HG03175 (cell line): ENCODE data around the gene DHPS.
"Not testable (repeated sequence)": the region's sequence is repeated elsewhere in the genome, so short reads cannot be mapped to it uniquely, and the experiment has no call there.

Experiments used
- ATAC-seq: cut with Tn5 transposase; IDR thresholded peaks from one replicate; pipeline ENCODE4 v1.9.1; 2021; ENCODE audit warnings: mild to moderate bottlenecking, moderate library complexity; ENCODE audit not compliant: unreplicated experiment

Gene DHPS

DNA sequence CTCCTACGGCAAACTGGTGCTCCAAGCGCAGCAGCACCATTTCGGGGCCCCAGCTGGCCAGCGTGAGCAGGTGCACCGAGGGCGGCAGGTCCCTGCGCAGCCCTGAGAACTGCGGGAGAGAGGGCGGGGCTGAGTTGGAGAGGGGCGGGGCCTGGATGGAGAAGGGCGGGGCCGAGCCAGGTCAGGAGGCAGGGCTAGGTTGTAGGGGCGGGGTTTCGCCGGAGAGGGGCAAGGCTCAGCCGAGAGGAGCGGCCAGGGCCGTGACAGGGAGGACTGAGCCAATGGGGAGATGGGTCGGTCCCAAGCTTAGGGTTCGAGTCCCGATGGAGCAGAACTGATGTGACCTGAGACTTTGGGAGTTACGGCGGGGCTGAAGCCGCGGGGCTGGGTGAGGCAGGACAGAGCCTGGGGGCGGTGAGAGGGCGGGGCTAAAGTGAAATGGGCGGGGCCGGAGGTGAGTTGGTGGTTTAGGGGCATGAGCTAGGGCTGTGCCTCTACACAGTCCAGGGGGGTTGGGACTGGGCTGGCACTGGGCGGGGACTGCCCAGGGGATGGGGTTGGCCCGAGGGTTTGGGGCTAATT lies 34.1 kb downstream of the DHPS start:
- ATAC-seq, result no peak

- ATAC-seq, result no peak
These were observed 34.6 kb downstream of the DHPS start for GRCh38 chr19:12647047-12647446.

- no peak for ATAC-seq
These were observed 35.1 kb downstream of the DHPS start for GRCh38 chr19:12646551-12646950.

DNA sequence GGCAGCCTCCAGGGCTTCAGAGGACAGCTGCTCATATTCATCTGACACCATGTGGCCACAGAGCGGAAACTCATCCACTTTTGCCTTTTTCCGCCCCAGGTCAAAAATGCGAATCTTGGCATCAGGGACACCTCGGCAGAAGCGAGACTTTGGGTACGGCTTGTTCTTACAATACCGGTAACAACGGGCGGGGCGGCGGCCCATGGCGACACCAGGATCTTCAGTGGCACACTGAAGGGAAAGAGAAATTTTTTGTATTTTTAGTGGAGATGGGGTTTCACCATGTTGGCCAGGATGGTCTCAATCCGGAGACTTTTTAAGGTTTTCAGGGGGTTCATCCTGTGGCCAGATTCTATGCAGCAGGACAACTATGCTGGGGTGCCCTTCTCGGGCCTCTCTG lies 38.0 kb downstream of the DHPS start:
- not testable (repeated sequence) for ATAC-seq

DNA sequence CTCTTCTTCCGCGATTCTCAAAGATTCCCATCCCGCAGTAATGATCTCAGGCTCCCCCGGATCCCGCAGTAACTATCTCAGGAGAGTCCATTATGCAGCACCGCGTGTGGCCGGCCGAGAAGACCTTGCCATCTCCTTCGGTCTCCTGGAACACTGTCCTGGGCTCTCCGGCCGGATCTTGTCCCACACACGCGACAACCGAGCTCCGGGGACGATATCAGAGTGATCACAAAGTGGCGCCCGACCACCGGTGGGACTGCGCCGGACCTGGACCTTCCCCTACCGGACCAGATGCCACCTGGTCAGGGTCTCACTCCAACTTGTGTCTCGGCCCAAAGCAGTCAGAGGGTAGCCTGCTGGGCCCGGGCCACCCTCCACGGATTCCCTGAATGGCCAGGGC lies 39.2 kb downstream of the DHPS start:
- ATAC-seq, result no peak

- ATAC-seq, result no peak
These were observed 40.2 kb downstream of the DHPS start for GRCh38 chr19:12641456-12641855.

- ATAC-seq, result peak; percentile 52
These were observed 41.6 kb downstream of the DHPS start for GRCh38 chr19:12639901-12640613.

- ATAC-seq, result no peak
These were observed 43.0 kb downstream of the DHPS start for GRCh38 chr19:12638611-12639182.

- ATAC-seq, result no peak
These were observed 45.0 kb downstream of the DHPS start for GRCh38 chr19:12636631-12637030.

DNA sequence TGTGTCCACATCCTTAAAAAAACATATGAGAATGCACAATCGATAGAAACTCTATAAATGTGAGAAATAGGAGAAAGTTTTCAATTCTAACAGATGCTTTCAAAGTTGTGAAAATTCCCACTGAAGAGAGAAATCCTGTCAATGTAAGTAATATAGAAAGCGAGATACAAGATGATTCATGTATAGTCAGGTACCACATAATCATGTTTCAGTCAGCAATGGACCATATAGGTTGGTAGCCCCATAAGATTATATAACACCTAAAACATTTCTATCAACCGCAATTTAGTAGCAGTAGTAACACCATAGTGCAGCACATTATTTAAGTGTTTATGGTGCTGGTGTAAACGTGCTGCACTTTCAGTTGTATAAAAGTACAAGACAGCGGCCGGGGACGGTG lies 52.5 kb downstream of the DHPS start:
- ATAC-seq, result no peak

DNA sequence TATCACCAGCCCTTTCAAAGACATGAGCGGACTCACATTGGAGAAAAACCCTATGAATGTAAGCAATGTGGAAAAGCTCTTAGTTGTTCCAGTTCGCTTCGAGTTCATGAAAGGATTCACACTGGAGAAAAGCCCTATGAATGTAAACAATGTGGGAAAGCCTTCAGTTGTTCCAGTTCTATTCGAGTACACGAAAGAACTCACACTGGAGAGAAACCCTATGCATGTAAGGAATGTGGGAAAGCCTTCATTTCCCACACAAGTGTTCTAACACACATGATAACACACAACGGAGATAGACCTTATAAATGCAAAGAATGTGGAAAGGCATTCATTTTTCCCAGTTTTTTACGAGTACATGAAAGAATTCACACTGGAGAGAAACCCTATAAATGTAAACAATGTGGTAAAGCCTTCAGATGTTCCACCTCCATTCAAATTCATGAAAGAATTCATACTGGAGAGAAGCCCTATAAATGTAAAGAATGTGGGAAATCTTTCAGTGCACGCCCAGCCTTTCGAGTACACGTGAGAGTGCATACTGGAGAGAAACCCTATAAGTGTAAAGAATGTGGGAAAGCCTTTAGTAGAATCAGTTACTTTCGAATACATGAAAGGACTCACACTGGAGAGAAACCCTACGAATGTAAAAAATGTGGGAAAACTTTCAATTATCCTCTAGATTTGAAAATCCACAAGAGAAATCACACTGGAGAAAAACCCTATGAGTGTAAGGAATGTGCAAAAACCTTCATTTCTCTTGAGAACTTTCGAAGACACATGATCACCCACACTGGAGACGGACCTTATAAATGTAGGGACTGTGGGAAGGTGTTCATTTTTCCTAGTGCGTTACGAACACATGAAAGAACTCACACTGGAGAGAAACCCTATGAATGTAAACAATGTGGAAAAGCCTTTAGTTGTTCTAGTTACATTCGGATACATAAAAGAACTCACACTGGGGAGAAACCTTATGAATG lies 53.3 kb downstream of the DHPS start:
- ATAC-seq, result no peak

GRCh38 chr19:12626958-12627357 lies 54.7 kb downstream of the DHPS start:
- no peak for ATAC-seq
